ENCODE data around the gene SLC38A10. TPM values are rescaled to one million over a fixed set of nuclear protein-coding genes. Genes with fewer than 3 reads are reported as not detected.
"Not testable (repeated sequence)": the region's sequence is repeated elsewhere in the genome, so short reads cannot be mapped to it uniquely, and the experiment has no call there.

The SLC38A10 gene
- polyA plus RNA-seq, 1 donor from 2014 or later = 37.4 TPM

DNA sequence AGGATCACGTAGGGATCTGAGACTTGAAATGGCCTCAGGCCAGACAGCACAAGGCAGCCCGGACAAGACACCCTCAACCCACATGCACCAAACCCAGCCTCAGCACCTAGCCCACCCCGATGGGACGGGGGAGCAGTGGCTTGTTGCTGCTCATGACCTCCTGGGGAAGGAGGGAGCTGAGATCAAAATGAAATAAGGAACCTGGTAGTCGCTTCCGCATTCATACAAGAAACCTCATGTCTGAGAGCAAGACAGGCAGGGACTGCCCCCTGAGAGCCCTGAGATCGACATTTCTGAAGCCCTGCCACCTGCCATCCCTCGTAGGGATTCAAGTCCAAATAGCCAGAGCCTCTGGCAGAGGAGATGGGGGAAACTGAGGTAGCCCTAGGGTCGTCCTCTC is 66.7 kb downstream of the SLC38A10 start:
- peaks cover 4% of the 10 kb centered on the region for H3K36me3 ChIP-seq (ENCODE audit: insufficient read depth, low read length)
- no peak overlapping the region for H3K27ac ChIP-seq (ENCODE audit: low read length)
- TF ChIP-seq SMC3 (conservative IDR thresholded peaks at IDR 0.05; ENCODE audit: poor library complexity) (no peak), EZH2 (IDR thresholded peaks at IDR 0.05; ENCODE audit: borderline replicate concordance, insufficient read depth, low read length, poor library complexity, severe bottlenecking) (no peak), POLR2AphosphoS5 (IDR thresholded peaks at IDR 0.05) (no peak), TAF1 (IDR thresholded peaks at IDR 0.05; ENCODE audit: low read depth) (no peak), EP300 (conservative IDR thresholded peaks at IDR 0.05; ENCODE audit: poor library complexity, severe bottlenecking) (no peak), MXI1 (conservative IDR thresholded peaks at IDR 0.05; ENCODE audit: poor library complexity, severe bottlenecking) (no peak)
- TF ChIP-seq, protein P1, sequence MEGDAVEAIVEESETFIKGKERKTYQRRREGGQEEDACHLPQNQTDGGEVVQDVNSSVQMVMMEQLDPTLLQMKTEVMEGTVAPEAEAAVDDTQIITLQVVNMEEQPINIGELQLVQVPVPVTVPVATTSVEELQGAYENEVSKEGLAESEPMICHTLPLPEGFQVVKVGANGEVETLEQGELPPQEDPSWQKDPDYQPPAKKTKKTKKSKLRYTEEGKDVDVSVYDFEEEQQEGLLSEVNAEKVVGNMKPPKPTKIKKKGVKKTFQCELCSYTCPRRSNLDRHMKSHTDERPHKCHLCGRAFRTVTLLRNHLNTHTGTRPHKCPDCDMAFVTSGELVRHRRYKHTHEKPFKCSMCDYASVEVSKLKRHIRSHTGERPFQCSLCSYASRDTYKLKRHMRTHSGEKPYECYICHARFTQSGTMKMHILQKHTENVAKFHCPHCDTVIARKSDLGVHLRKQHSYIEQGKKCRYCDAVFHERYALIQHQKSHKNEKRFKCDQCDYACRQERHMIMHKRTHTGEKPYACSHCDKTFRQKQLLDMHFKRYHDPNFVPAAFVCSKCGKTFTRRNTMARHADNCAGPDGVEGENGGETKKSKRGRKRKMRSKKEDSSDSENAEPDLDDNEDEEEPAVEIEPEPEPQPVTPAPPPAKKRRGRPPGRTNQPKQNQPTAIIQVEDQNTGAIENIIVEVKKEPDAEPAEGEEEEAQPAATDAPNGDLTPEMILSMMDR (IDR thresholded peaks at IDR 0.05; ENCODE audit: poor library complexity, severe bottlenecking) = no peak

DNA sequence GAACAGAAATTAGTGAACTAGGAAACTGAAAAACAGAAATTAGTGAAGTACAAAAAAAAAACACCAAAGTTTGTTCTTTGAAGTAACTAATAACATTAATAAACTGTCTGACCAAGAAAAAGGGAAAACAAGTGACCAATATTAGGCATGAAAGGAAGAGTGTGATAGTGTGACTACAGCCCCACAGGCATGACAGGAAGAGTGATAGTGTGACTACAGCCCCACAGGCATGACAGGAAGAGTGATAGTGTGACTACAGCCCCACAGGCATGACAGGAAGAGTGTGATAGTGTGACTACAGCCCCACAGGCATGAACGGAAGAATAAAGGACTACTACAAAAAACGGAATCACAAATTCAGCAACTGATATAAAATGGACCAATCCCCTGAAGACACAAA is 67.5 kb downstream of the SLC38A10 start:
- not testable (repeated sequence) for H3K36me3 ChIP-seq (ENCODE audit: insufficient read depth, low read length); H3K4me3 ChIP-seq (ENCODE audit: low read length); H3K4me2 ChIP-seq (ENCODE audit: low read length); H4K20me1 ChIP-seq (ENCODE audit: insufficient read depth); H3K9me2 ChIP-seq (ENCODE audit: insufficient read depth, low read length); H3K27me3 ChIP-seq (ENCODE audit: insufficient read depth, low read depth, low read length); H3K9ac ChIP-seq (ENCODE audit: low read length); H3F3A ChIP-seq (ENCODE audit: insufficient read depth, low read length, poor library complexity, severe bottlenecking); H3K9me3 ChIP-seq (ENCODE audit: low read length); H3K27ac ChIP-seq (ENCODE audit: low read length); H3K79me2 ChIP-seq (replicated peaks; ENCODE audit: insufficient read depth, low read length); H2AFZ ChIP-seq (ENCODE audit: low read depth, low read length)

More for the DNA sequence above, 66.7 kb downstream of the SLC38A10 start:
- H2AFZ ChIP-seq (ENCODE audit: low read depth, low read length) = no peak overlapping the region
- H3K9me2 ChIP-seq (ENCODE audit: insufficient read depth, low read length) = no peaks in the 10 kb centered on the region
- H3K4me2 ChIP-seq (ENCODE audit: low read length) = no peak overlapping the region
- H3K9me3 ChIP-seq (ENCODE audit: low read length) = no peaks in the 10 kb centered on the region
- no peaks in the 10 kb centered on the region for H3F3A ChIP-seq (ENCODE audit: insufficient read depth, low read length, poor library complexity, severe bottlenecking)
- H3K9ac ChIP-seq (ENCODE audit: low read length) = no peak overlapping the region
- H4K20me1 ChIP-seq (ENCODE audit: insufficient read depth) = no peaks in the 10 kb centered on the region
- H3K79me2 ChIP-seq (replicated peaks; ENCODE audit: insufficient read depth, low read length) = no peaks in the 10 kb centered on the region
- no peak overlapping the region for H3K4me3 ChIP-seq (ENCODE audit: low read length)
- H3K27me3 ChIP-seq (ENCODE audit: insufficient read depth, low read depth, low read length) = no peaks in the 10 kb centered on the region

- peaks cover 14% of the 10 kb centered on the region for H3K79me2 ChIP-seq (replicated peaks; ENCODE audit: insufficient read depth, low read length)
- H3K27ac ChIP-seq (ENCODE audit: low read length) = no peak overlapping the region
- TF ChIP-seq, protein P1 (IDR thresholded peaks at IDR 0.05; ENCODE audit: poor library complexity, severe bottlenecking) = no peak
- TF ChIP-seq TAF1 (IDR thresholded peaks at IDR 0.05; ENCODE audit: low read depth) (no peak), SMC3 (conservative IDR thresholded peaks at IDR 0.05; ENCODE audit: poor library complexity) (no peak)
- no peaks in the 10 kb centered on the region for H3K9me2 ChIP-seq (ENCODE audit: insufficient read depth, low read length)
- H3K4me2 ChIP-seq (ENCODE audit: low read length) = no peak overlapping the region
- H4K20me1 ChIP-seq (ENCODE audit: insufficient read depth) = no peaks in the 10 kb centered on the region
- H3K9ac ChIP-seq (ENCODE audit: low read length) = no peak overlapping the region
- no peaks in the 10 kb centered on the region for H3K27me3 ChIP-seq (ENCODE audit: insufficient read depth, low read depth, low read length)
- no peaks in the 10 kb centered on the region for H3K36me3 ChIP-seq (ENCODE audit: insufficient read depth, low read length)
- no peaks in the 10 kb centered on the region for H3K9me3 ChIP-seq (ENCODE audit: low read length)
- no peaks in the 10 kb centered on the region for H3F3A ChIP-seq (ENCODE audit: insufficient read depth, low read length, poor library complexity, severe bottlenecking)
- H3K4me3 ChIP-seq (ENCODE audit: low read length) = peak overlapping the region; percentile 92
- no peak overlapping the region for H2AFZ ChIP-seq (ENCODE audit: low read depth, low read length)
Measured at GRCh38 chr17:81223762-81224130, 71.4 kb downstream of the SLC38A10 start.
